K562 (cell line): ENCODE measurements around the gene PLCB4.

Experiments used
- GATA2 ChIP-seq: sonication (generic); formaldehyde crosslinking; IDR thresholded peaks from 2 replicates; pipeline ENCODE4 v1.4.0; 2020; ENCODE audit warnings: mild to moderate bottlenecking, missing genetic modification reagents
- JUND ChIP-seq, 2 experiments: IDR thresholded peaks; 2 replicates in 1 of 2; 3 replicates in 1 of 2; pipeline ENCODE4 v1.6.1; 2011; ENCODE audit warnings: borderline replicate concordance in 2 of 2, low read depth in 2 of 2, low read length in 2 of 2, improper control_type of control experiment in 1 of 2, missing biosample characterization in 1 of 2, missing genetic modification characterization in 1 of 2, missing genetic modification reagents in 1 of 2
- SREBF1 ChIP-seq: fragments of 150-350 bp; IDR thresholded peaks from 2 replicates; pipeline ENCODE4 v1.6.1; 2014; ENCODE audit warnings: antibody characterized with exemption, low read depth, low read length, borderline replicate concordance
- TF ChIP-seq, protein P1 (sequence below), 3 experiments: IDR thresholded peaks in 2 of 3; conservative IDR thresholded peaks in 1 of 3; 2 replicates each; pipeline ENCODE4 v1.5.1; 2011 to 2012; ENCODE audit warnings: low read length in 3 of 3, mild to moderate bottlenecking in 3 of 3, control low read depth in 2 of 3, improper control_type of control experiment in 1 of 3, inconsistent platforms in 1 of 3, low read depth in 1 of 3, mixed read lengths in 1 of 3, moderate library complexity in 1 of 3; ENCODE audit not compliant: insufficient read depth in 2 of 3

DNA sequence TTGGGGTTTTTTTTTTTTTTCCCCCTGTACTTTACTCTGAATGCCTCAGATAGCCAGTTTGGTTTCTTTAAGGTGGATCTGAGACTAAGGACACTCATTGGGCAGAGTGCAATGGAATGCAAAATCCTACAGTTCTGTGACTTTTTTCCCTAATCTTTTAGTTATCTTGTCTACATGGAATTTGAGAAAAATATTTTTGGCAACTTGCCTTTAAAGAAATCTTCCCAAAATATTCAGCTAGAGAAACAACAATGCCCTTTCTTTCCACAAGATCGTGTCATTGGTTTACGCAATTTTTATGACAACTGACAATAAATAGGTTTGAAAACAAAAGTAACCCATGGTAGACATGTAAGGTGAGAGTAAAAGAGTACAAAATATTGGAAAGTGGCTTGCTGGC, 273.8 kb downstream of the PLCB4 start:
- TF ChIP-seq GATA2 (CRISPR knock-in tag), result no peak
- TF ChIP-seq JUND (IDR thresholded peaks at IDR 0.05; ENCODE audit: borderline replicate concordance, low read depth, low read length), result no peak
- no peak for TF ChIP-seq JUND (tag; IDR thresholded peaks at IDR 0.05; ENCODE audit: borderline replicate concordance, low read depth, low read length)
- TF ChIP-seq SREBF1, result no peak
- TF ChIP-seq, protein P1, sequence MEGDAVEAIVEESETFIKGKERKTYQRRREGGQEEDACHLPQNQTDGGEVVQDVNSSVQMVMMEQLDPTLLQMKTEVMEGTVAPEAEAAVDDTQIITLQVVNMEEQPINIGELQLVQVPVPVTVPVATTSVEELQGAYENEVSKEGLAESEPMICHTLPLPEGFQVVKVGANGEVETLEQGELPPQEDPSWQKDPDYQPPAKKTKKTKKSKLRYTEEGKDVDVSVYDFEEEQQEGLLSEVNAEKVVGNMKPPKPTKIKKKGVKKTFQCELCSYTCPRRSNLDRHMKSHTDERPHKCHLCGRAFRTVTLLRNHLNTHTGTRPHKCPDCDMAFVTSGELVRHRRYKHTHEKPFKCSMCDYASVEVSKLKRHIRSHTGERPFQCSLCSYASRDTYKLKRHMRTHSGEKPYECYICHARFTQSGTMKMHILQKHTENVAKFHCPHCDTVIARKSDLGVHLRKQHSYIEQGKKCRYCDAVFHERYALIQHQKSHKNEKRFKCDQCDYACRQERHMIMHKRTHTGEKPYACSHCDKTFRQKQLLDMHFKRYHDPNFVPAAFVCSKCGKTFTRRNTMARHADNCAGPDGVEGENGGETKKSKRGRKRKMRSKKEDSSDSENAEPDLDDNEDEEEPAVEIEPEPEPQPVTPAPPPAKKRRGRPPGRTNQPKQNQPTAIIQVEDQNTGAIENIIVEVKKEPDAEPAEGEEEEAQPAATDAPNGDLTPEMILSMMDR (IDR thresholded peaks at IDR 0.05 in 2 of 3, conservative IDR thresholded peaks at IDR 0.05 in 1 of 3; ENCODE audit: insufficient read depth in 2 of 3, low read depth in 1 of 3, low read length in 3 of 3), result no peak
